Measurements from ENCODE around the gene LARP4B.

The LARP4B gene

DNA sequence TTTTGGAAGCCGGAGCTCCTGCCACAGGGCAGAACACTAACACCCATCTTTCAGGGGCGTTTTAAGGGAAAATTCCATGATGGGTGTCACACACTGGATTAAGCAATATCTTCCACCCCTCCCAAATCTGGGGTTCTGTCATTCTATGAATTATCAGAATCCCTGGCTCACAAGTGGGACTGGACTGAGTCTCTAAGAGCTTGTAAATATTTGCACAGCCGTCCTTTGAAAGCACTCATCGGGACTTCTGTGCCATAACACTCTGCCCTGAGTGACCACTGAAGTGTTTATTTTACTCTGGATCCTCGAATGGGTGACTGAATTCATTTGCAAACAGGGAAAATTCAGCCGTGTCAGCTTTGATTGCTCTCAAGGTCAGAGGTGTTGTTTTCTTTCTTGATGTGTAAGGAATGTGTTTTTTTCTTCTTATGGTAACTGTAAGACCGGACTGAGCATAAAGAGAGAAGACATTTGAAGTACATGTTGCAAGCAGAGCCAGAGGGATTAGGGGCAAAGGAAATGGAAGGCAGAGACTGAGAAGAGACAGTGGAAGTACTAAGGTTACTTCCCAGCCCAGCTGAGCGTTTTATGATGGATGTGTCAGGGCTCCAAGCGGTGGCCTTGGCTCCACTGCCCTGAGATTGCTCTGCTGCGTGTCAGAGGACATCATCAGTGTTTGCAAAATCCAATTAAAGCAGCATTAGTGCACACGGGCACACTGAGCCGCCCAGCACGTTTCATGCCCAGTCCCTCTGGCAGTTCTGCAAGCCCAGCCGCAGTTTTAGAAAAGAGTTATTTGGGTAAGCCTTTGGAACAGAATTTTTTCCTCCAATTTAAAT, 39.0 kb upstream of the LARP4B start:
- H3K4me3 ChIP-seq (ENCODE audit: insufficient read depth, low read depth, low read length, poor library complexity, severe bottlenecking): no peak overlapping the region
- H3K27ac ChIP-seq (ENCODE audit: insufficient read depth, low read length, poor library complexity, severe bottlenecking): no peak overlapping the region
- H3K9me3 ChIP-seq (ENCODE audit: control insufficient read depth, low read length): no peaks in the 10 kb centered on the region
- no peaks in the 10 kb centered on the region for H3K36me3 ChIP-seq (ENCODE audit: control insufficient read depth, insufficient read depth, low read length)
- H3K27me3 ChIP-seq (replicated peaks; ENCODE audit: control insufficient read depth, insufficient read depth, low read length, poor library complexity, severe bottlenecking): no peaks in the 10 kb centered on the region
- no peaks in the 10 kb centered on the region for H3K4me1 ChIP-seq (ENCODE audit: control insufficient read depth, insufficient read depth, low read length, poor library complexity, severe bottlenecking)
- no peak for DNase-seq

DNA sequence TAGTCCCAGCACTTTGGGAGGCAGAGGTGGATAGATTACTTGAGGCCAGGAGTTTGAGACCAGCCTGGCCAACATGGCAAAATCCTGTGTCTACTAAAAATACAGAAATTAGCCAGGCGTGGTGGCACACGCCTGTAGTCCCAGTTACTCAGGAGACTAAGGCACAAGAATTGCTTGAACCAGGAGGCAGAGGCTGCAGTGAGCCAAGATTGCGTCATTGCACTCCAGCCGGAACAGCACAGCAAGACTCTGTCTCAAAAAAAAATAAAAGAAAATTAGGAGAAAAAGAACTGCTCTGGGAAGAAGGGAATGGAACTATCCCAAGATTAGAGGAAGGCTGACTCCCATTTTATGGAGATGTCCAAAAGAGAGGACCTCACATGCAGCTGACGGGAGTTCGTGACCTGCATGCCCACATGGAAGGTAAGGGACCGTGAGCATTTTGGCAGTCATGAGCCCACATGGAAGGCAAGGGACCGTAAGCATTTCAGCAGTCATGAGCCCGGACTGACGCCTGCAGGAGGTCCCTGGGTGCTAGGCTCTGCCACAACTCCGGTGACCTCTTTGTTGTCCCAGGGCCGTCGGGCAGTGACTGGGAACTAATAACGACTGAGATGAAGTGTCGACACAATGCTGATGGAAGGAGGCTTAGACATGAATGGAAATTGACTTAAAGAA, 38.1 kb upstream of the LARP4B start:
- Histone ChIP-seq H3K9me3 (ENCODE audit: control insufficient read depth, low read length) (no peaks in the 10 kb centered on the region), H3K27ac (ENCODE audit: insufficient read depth, low read length, poor library complexity, severe bottlenecking) (no peak overlapping the region), H3K4me1 (ENCODE audit: control insufficient read depth, insufficient read depth, low read length, poor library complexity, severe bottlenecking) (no peaks in the 10 kb centered on the region), H3K27me3 (replicated peaks; ENCODE audit: control insufficient read depth, insufficient read depth, low read length, poor library complexity, severe bottlenecking) (no peaks in the 10 kb centered on the region), H3K4me3 (ENCODE audit: insufficient read depth, low read depth, low read length, poor library complexity, severe bottlenecking) (no peak overlapping the region), H3K36me3 (ENCODE audit: control insufficient read depth, insufficient read depth, low read length) (no peaks in the 10 kb centered on the region)
- DNase-seq: no peak

DNA sequence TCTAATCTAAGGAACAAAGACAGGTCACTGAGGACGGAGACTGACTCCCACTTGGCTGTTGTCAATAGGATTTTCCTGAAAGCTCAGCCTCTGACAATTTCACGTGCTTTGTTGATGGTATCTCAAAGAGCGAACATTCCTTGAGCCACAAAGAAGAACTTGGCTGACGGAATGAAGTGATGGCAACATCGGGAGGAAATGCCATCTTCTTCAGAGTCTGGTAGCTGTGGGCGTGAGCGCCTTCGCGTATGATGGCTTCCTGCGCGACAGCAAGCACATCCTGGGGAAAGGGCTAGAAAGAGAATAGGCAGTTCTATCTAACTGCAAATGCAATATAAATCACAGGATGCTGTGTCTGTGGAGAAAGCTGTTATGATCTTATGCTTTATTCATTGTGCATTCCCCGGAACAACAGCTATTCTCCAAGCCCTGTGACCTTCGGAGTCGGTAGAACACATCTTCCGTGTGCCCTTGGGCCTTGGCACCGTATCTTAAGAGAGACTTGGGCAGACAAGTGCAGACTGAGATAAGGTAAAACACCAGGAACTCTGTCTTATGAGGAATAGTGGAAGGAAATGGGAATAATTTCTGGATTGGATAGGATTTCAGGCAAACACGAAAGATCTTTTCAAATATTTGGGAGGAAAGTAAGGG, 37.2 kb upstream of the LARP4B start:
- H3K36me3 ChIP-seq (ENCODE audit: control insufficient read depth, insufficient read depth, low read length): no peaks in the 10 kb centered on the region
- no peaks in the 10 kb centered on the region for H3K27me3 ChIP-seq (replicated peaks; ENCODE audit: control insufficient read depth, insufficient read depth, low read length, poor library complexity, severe bottlenecking)
- no peaks in the 10 kb centered on the region for H3K9me3 ChIP-seq (ENCODE audit: control insufficient read depth, low read length)
- no peak overlapping the region for H3K4me3 ChIP-seq (ENCODE audit: insufficient read depth, low read depth, low read length, poor library complexity, severe bottlenecking)
- H3K27ac ChIP-seq (ENCODE audit: insufficient read depth, low read length, poor library complexity, severe bottlenecking): no peak overlapping the region
- H3K4me1 ChIP-seq (ENCODE audit: control insufficient read depth, insufficient read depth, low read length, poor library complexity, severe bottlenecking): no peaks in the 10 kb centered on the region
- no peak for DNase-seq

DNA sequence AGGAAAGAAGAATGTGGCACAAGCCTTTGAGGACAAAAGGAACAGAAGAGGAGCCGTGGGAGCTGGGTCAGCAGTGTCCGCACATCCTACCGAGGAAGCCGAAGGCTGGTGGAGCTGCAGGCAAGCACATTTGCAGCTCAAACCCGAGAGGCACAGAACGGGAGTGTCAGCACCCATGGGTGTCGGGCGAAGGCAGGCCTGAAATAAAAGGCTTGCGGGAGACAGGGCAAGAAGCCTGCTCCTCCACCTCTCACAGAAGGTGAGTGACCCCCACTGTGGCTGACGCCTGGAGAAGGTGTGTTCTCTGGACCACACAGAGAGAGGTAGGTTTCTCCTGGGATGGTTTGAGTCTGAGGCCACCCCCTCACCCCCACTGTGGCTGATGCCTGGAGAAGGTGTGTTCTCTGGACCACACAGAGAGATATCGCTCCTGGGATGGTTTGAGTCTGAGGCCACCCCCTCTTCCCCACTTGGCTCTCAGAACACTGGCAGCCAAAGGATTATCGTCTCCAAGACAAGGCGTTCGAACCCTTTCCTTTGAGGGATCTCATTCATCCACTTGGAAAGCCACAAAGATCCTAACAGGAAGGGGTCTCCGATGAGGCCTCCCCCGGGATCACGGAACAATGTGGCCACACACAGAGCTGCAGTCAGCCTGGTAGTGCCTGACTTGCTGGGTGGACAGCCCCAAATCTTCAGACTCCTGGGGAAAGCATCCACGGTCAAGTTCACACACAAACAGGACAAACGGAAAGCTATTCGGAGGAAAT, 35.1 kb upstream of the LARP4B start:
- no peaks in the 10 kb centered on the region for H3K4me1 ChIP-seq (ENCODE audit: control insufficient read depth, insufficient read depth, low read length, poor library complexity, severe bottlenecking)
- DNase-seq: no peak
- H3K36me3 ChIP-seq (ENCODE audit: control insufficient read depth, insufficient read depth, low read length): no peaks in the 10 kb centered on the region
- no peaks in the 10 kb centered on the region for H3K9me3 ChIP-seq (ENCODE audit: control insufficient read depth, low read length)
- H3K27ac ChIP-seq (ENCODE audit: insufficient read depth, low read length, poor library complexity, severe bottlenecking): no peak overlapping the region
- H3K27me3 ChIP-seq (replicated peaks; ENCODE audit: control insufficient read depth, insufficient read depth, low read length, poor library complexity, severe bottlenecking): no peaks in the 10 kb centered on the region
- no peak overlapping the region for H3K4me3 ChIP-seq (ENCODE audit: insufficient read depth, low read depth, low read length, poor library complexity, severe bottlenecking)

DNA sequence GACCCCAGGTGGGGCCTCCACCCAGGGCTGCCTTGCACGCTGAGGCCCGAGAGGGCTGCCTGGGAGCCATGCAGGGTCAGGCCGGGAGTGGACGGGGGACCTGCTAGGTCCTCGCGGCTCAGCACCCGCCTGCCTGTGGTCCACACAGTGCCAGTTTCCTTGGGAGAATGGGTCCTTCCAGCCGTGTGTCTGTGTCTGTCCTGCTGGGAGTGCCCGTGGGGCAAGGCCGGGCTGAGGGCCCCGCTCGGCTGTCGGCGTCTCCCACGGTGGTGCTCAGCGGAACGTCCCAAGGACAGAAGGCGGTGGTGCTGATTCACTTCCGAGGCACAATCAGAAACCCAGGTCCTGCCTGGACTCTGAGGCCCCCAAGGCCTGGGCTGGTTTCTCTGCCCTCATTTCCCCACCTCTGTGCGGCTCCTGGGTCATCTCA, 33.5 kb upstream of the LARP4B start:
- Histone ChIP-seq H3K4me3 (ENCODE audit: insufficient read depth, low read depth, low read length, poor library complexity, severe bottlenecking) (no peak overlapping the region), H3K27ac (ENCODE audit: insufficient read depth, low read length, poor library complexity, severe bottlenecking) (no peak overlapping the region), H3K36me3 (ENCODE audit: control insufficient read depth, insufficient read depth, low read length) (no peaks in the 10 kb centered on the region), H3K9me3 (ENCODE audit: control insufficient read depth, low read length) (no peaks in the 10 kb centered on the region), H3K27me3 (replicated peaks; ENCODE audit: control insufficient read depth, insufficient read depth, low read length, poor library complexity, severe bottlenecking) (no peaks in the 10 kb centered on the region), H3K4me1 (ENCODE audit: control insufficient read depth, insufficient read depth, low read length, poor library complexity, severe bottlenecking) (no peaks in the 10 kb centered on the region)
- DNase-seq: no peak

DNA sequence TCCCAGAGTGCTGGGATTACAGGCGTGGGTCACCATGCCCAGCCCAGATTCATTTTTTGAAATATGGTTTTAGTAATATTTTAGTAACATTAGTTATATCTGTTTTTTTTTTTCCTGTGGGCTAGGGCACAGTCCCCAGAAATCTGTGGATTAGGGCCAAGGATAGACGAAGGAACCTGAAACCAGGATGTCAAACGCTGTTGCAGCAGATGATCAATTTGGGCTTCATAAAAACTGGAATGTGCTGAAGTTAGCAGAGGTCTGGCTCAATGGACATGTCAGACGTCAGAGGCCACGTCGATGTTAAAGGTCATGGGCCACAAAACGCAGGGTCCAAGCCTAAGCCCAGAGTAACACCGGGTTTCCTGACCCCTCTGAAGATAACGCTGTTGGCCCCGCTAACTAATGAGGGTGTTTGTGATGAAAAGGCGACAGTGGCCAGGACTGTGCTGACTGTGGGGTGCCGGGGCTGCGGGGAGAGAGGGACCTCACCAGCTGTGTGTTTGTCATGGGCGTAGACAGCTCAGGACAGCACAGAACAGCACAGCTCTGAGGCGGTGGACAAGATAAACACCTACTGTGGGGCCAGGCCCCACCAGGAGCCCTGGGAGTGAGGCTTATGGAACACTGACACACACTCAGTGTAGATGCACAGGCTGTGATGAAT, 32.9 kb upstream of the LARP4B start:
- H3K36me3 ChIP-seq (ENCODE audit: control insufficient read depth, insufficient read depth, low read length): no peaks in the 10 kb centered on the region
- no peaks in the 10 kb centered on the region for H3K9me3 ChIP-seq (ENCODE audit: control insufficient read depth, low read length)
- H3K27ac ChIP-seq (ENCODE audit: insufficient read depth, low read length, poor library complexity, severe bottlenecking): no peak overlapping the region
- no peaks in the 10 kb centered on the region for H3K27me3 ChIP-seq (replicated peaks; ENCODE audit: control insufficient read depth, insufficient read depth, low read length, poor library complexity, severe bottlenecking)
- H3K4me1 ChIP-seq (ENCODE audit: control insufficient read depth, insufficient read depth, low read length, poor library complexity, severe bottlenecking): no peaks in the 10 kb centered on the region
- DNase-seq: no peak
- no peak overlapping the region for H3K4me3 ChIP-seq (ENCODE audit: insufficient read depth, low read depth, low read length, poor library complexity, severe bottlenecking)

DNA sequence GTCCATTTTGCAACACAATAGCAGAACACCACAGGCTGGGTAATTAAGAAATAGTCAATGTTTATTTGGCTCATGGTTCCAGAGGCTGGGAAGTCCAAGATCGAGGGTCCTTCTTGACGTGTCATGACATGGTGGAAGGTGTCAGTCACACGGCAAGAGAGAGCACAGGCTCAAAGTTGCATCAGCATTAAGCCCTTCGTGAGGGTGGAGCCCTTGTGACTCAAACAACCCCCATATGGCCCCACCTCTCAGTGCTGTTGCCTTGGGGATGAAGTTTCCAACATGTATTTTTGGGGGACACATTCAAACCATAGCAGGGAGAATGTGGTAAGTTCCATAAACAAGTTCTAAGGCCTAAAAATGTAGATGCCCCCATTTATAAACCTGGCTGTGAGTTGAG, 32.1 kb upstream of the LARP4B start:
- Histone ChIP-seq H3K4me1 (ENCODE audit: control insufficient read depth, insufficient read depth, low read length, poor library complexity, severe bottlenecking) (no peaks in the 10 kb centered on the region), H3K4me3 (ENCODE audit: insufficient read depth, low read depth, low read length, poor library complexity, severe bottlenecking) (no peak overlapping the region), H3K36me3 (ENCODE audit: control insufficient read depth, insufficient read depth, low read length) (no peaks in the 10 kb centered on the region), H3K27me3 (replicated peaks; ENCODE audit: control insufficient read depth, insufficient read depth, low read length, poor library complexity, severe bottlenecking) (no peaks in the 10 kb centered on the region), H3K9me3 (ENCODE audit: control insufficient read depth, low read length) (no peaks in the 10 kb centered on the region), H3K27ac (ENCODE audit: insufficient read depth, low read length, poor library complexity, severe bottlenecking) (no peak overlapping the region)
- no peak for DNase-seq

DNA sequence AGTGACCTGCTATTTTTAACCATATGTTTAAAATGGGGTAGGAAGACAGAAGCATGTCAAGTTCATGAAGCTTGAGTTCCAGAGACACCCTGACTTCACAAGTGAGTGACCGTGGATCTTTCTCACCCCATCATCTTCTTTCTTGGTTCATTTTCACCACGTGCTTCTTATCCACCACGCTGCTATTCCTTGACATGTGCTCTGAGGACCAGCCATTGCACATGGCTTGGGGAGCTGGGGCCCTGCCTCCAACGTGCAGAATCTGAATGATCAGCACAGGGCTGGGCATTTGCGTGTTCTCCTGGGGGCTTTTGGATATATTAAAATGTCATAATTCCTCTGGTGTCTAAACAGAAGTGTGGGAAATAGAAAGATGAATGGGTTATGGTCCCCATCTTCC, 31.7 kb upstream of the LARP4B start:
- H3K9me3 ChIP-seq (ENCODE audit: control insufficient read depth, low read length): no peaks in the 10 kb centered on the region
- DNase-seq: no peak
- no peak overlapping the region for H3K27ac ChIP-seq (ENCODE audit: insufficient read depth, low read length, poor library complexity, severe bottlenecking)
- H3K4me1 ChIP-seq (ENCODE audit: control insufficient read depth, insufficient read depth, low read length, poor library complexity, severe bottlenecking): no peaks in the 10 kb centered on the region
- no peak overlapping the region for H3K4me3 ChIP-seq (ENCODE audit: insufficient read depth, low read depth, low read length, poor library complexity, severe bottlenecking)
- no peaks in the 10 kb centered on the region for H3K27me3 ChIP-seq (replicated peaks; ENCODE audit: control insufficient read depth, insufficient read depth, low read length, poor library complexity, severe bottlenecking)
- H3K36me3 ChIP-seq (ENCODE audit: control insufficient read depth, insufficient read depth, low read length): no peaks in the 10 kb centered on the region

DNA sequence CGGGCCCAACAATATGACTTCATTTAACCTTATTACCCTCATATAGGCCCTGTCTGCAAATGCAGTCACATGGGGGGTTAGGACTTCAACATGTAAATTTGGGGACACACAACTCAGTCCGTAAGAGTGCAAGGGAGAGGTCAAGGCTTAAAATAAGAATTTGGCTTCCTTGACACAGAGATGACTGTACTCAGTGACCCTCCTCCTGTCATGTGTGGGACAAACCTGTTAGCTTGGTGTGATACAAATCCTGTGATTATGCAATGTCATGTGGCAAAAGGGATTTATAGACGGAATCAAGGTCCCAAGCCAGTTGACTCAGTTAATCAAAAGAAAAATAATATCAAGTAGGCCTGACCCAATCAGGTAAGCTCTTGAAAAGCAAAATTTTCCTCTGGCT, 30.8 kb upstream of the LARP4B start:
- Histone ChIP-seq H3K27me3 (replicated peaks; ENCODE audit: control insufficient read depth, insufficient read depth, low read length, poor library complexity, severe bottlenecking) (no peaks in the 10 kb centered on the region), H3K4me1 (ENCODE audit: control insufficient read depth, insufficient read depth, low read length, poor library complexity, severe bottlenecking) (no peaks in the 10 kb centered on the region), H3K9me3 (ENCODE audit: control insufficient read depth, low read length) (no peaks in the 10 kb centered on the region), H3K4me3 (ENCODE audit: insufficient read depth, low read depth, low read length, poor library complexity, severe bottlenecking) (no peak overlapping the region), H3K36me3 (ENCODE audit: control insufficient read depth, insufficient read depth, low read length) (no peaks in the 10 kb centered on the region), H3K27ac (ENCODE audit: insufficient read depth, low read length, poor library complexity, severe bottlenecking) (no peak overlapping the region)
- DNase-seq: no peak
